Measurements from ENCODE around the gene KCNH5.
"Not testable (repeated sequence)": the region's sequence is repeated elsewhere in the genome, so short reads cannot be mapped to it uniquely, and the experiment has no call there.

Gene KCNH5

GRCh38 chr14:62792578-62792977 lies 252.7 kb downstream of the KCNH5 start:
- no peaks in the 10 kb centered on the region for H3K4me1 ChIP-seq
- H3K4me3 ChIP-seq (ENCODE audit: low read depth, low read length) = no peak overlapping the region
- no peaks in the 10 kb centered on the region for H3K27me3 ChIP-seq
- no peaks in the 10 kb centered on the region for H3K36me3 ChIP-seq
- no peak for DNase-seq
- no peak for TF ChIP-seq CTCF (IDR thresholded peaks at IDR 0.05; ENCODE audit: low read depth, low read length)
- H3K9me3 ChIP-seq = no peaks in the 10 kb centered on the region

- H3K4me3 ChIP-seq (ENCODE audit: low read depth, low read length); H3K4me1 ChIP-seq; DNase-seq; H3K27me3 ChIP-seq; H3K36me3 ChIP-seq; H3K9me3 ChIP-seq: not testable (repeated sequence)
Observed at GRCh38 chr14:62781328-62781727, 263.9 kb downstream of the KCNH5 start.

- Histone ChIP-seq H3K4me1 (peaks cover 4% of the 10 kb centered on the region), H3K9me3 (no peaks in the 10 kb centered on the region), H3K4me3 (ENCODE audit: low read depth, low read length) (no peak overlapping the region), H3K36me3 (no peaks in the 10 kb centered on the region), H3K27me3 (no peaks in the 10 kb centered on the region)
- no peak for DNase-seq
- no peak for TF ChIP-seq CTCF (IDR thresholded peaks at IDR 0.05; ENCODE audit: low read depth, low read length)
Observed at GRCh38 chr14:62778852-62779251, 266.4 kb downstream of the KCNH5 start.

GRCh38 chr14:62778310-62778709 lies 266.9 kb downstream of the KCNH5 start:
- Histone ChIP-seq H3K4me3 (ENCODE audit: low read depth, low read length) (no peak overlapping the region), H3K27me3 (no peaks in the 10 kb centered on the region), H3K9me3 (no peaks in the 10 kb centered on the region), H3K36me3 (no peaks in the 10 kb centered on the region), H3K4me1 (peaks cover 4% of the 10 kb centered on the region)
- no peak for TF ChIP-seq CTCF (IDR thresholded peaks at IDR 0.05; ENCODE audit: low read depth, low read length)
- no peak for DNase-seq

- Histone ChIP-seq H3K4me1 (peaks cover 4% of the 10 kb centered on the region), H3K36me3 (no peaks in the 10 kb centered on the region), H3K9me3 (no peaks in the 10 kb centered on the region), H3K27me3 (no peaks in the 10 kb centered on the region), H3K4me3 (ENCODE audit: low read depth, low read length) (no peak overlapping the region)
- DNase-seq = no peak
- TF ChIP-seq CTCF (IDR thresholded peaks at IDR 0.05; ENCODE audit: low read depth, low read length) = no peak
Observed at GRCh38 chr14:62777510-62777909, 267.7 kb downstream of the KCNH5 start.

GRCh38 chr14:62776300-62776699 lies 269.0 kb downstream of the KCNH5 start:
- H3K36me3 ChIP-seq = no peaks in the 10 kb centered on the region
- no peak for TF ChIP-seq CTCF (IDR thresholded peaks at IDR 0.05; ENCODE audit: low read depth, low read length)
- H3K9me3 ChIP-seq = no peaks in the 10 kb centered on the region
- H3K27me3 ChIP-seq = no peaks in the 10 kb centered on the region
- H3K4me3 ChIP-seq (ENCODE audit: low read depth, low read length) = no peak overlapping the region
- H3K4me1 ChIP-seq = peaks cover 4% of the 10 kb centered on the region
- DNase-seq = no peak

GRCh38 chr14:62768753-62769152 lies 276.5 kb downstream of the KCNH5 start:
- no peaks in the 10 kb centered on the region for H3K9me3 ChIP-seq

More at GRCh38 chr14:62768753-62769152, 276.5 kb downstream of the KCNH5 start:
- no peak for TF ChIP-seq CTCF (IDR thresholded peaks at IDR 0.05; ENCODE audit: low read depth, low read length)
- H3K4me3 ChIP-seq (ENCODE audit: low read depth, low read length) = no peak overlapping the region
- H3K27me3 ChIP-seq = no peaks in the 10 kb centered on the region
- no peaks in the 10 kb centered on the region for H3K36me3 ChIP-seq
- DNase-seq = no peak
- H3K4me1 ChIP-seq = peaks cover 3% of the 10 kb centered on the region; the same call in 1 of the 2 replicates

Data from BE2C (cell line).